GM12878 (cell line): ENCODE results near the gene UTP3. TPM values are rescaled to one million over a fixed set of nuclear protein-coding genes. Genes with fewer than 3 reads are reported as not detected.
A peak's percentile ranks its signal among the peaks of the same experiment; 100 is the strongest.

ENCODE experiments used
- BACH1 ChIP-seq: fragments of 450-650 bp; IDR thresholded peaks from 2 replicates; pipeline ENCODE4 v1.6.1; 2017; ENCODE audit warnings: mild to moderate bottlenecking, borderline replicate concordance
- BHLHE40 ChIP-seq, 2 experiments: fragments of 450-650 bp in 1 of 2; IDR thresholded peaks; 2 replicates each; pipeline ENCODE4 v1.6.1; 2011 to 2017; ENCODE audit warnings: low read depth in 2 of 2, borderline replicate concordance in 1 of 2, improper control_type of control experiment in 1 of 2, low read length in 1 of 2, mild to moderate bottlenecking in 1 of 2
- BMI1 ChIP-seq: fragments of 450-650 bp; IDR thresholded peaks from 2 replicates; pipeline ENCODE4 v1.6.1; 2016; ENCODE audit warnings: mild to moderate bottlenecking, moderate library complexity, borderline replicate concordance
- CUX1 ChIP-seq: IDR thresholded peaks from 2 replicates; pipeline ENCODE4 v1.6.1; 2012; ENCODE audit warnings: improper control_type of control experiment, low read depth, low read length; ENCODE audit not compliant: insufficient replicate concordance
- EED ChIP-seq: sonication (generic); IDR thresholded peaks from 2 replicates; pipeline ENCODE4 v1.6.1; 2016; ENCODE audit warnings: antibody characterized with exemption, low read depth
- ELK1 ChIP-seq: IDR thresholded peaks from 2 replicates; pipeline ENCODE4 v1.6.1; 2012; ENCODE audit warnings: low read depth, low read length, improper control_type of control experiment
- FOXM1 ChIP-seq: IDR thresholded peaks from 2 replicates; pipeline ENCODE4 v1.6.1; 2012; ENCODE audit warnings: low read depth, mild to moderate bottlenecking, inconsistent platforms, low read length, moderate library complexity
- HDGF ChIP-seq: fragments of 450-650 bp; IDR thresholded peaks from 2 replicates; pipeline ENCODE4 v1.6.1; 2016; ENCODE audit warnings: antibody characterized with exemption
- IRF4 ChIP-seq: IDR thresholded peaks from 2 replicates; pipeline ENCODE4 v1.6.1; 2011; ENCODE audit warnings: low read depth, low read length
- MTA3 ChIP-seq: IDR thresholded peaks from 2 replicates; pipeline ENCODE4 v1.6.1; 2012; ENCODE audit warnings: low read length, inconsistent platforms, borderline replicate concordance
- NBN ChIP-seq: fragments of 450-650 bp; IDR thresholded peaks from 2 replicates; pipeline ENCODE4 v1.6.1; 2016
- NR2C2 ChIP-seq: IDR thresholded peaks from 2 replicates; pipeline ENCODE4 v1.6.1; 2011; ENCODE audit warnings: borderline replicate concordance, low read depth; ENCODE audit not compliant: control insufficient read depth, insufficient read length
- RCOR1 ChIP-seq: conservative IDR thresholded peaks from 2 replicates; pipeline ENCODE4 v1.6.1; 2012; ENCODE audit warnings: low read depth, low read length, improper control_type of control experiment
- SMAD1 ChIP-seq: fragments of 450-650 bp; IDR thresholded peaks from 2 replicates; pipeline ENCODE4 v1.6.1; 2018; ENCODE audit warnings: mild to moderate bottlenecking, low read depth; ENCODE audit not compliant: partially characterized antibody
- SMARCA5 ChIP-seq: fragments of 450-650 bp; IDR thresholded peaks from 2 replicates; pipeline ENCODE4 v1.6.1; 2017; ENCODE audit warnings: mild to moderate bottlenecking
- TAF1 ChIP-seq: IDR thresholded peaks from 2 replicates; pipeline ENCODE4 v1.6.1; 2011; ENCODE audit warnings: mild to moderate bottlenecking, low read depth, low read length, borderline replicate concordance
- TCF3 ChIP-seq: IDR thresholded peaks from 2 replicates; pipeline ENCODE4 v1.6.1; 2012; ENCODE audit warnings: low read depth, mild to moderate bottlenecking, low read length, borderline replicate concordance; ENCODE audit not compliant: insufficient read depth
- ZBED1 ChIP-seq: IDR thresholded peaks from 2 replicates; pipeline ENCODE4 v1.6.1; 2016; ENCODE audit warnings: borderline replicate concordance
- ZBTB4 ChIP-seq: fragments of 450-650 bp; formaldehyde crosslinking; IDR thresholded peaks from 2 replicates; pipeline ENCODE4 v1.4.0; 2022; ENCODE audit warnings: mild to moderate bottlenecking, moderate library complexity
- ZNF207 ChIP-seq: fragments of 450-650 bp; IDR thresholded peaks from 2 replicates; pipeline ENCODE4 v1.6.1; 2014; ENCODE audit warnings: antibody characterized with exemption, mild to moderate bottlenecking, borderline replicate concordance
- polyA plus RNA-seq, 11 experiments: library from polyadenylated mRNA; depleted of rRNA in 4 of 11; unstranded in 6 of 11; stranded (reverse) in 5 of 11; fragments of >200 nt; fragmentation: Nextera tagmentation in 4 of 11; fragmentation: Illumina TruSeq in 1 of 11; extraction: Ambion mirVana in 4 of 11; extraction: Trizol in 1 of 11; gene quantifications; 1 replicate in 1 of 11; 2 replicates in 10 of 11; pipeline versions ENCODE4 v1.2.1 to v1.2.3, GENCODE V29; 2011 to 2016; ENCODE audit warnings: inconsistent platforms in 2 of 11, missing spikeins in 2 of 11, low read depth in 1 of 11
- total RNA-seq, 4 experiments: library from RNA; depleted of rRNA in 3 of 4; stranded (reverse); fragments of >200 nt in 3 of 4; fragmentation: Illumina TruSeq in 1 of 4; extraction: Trizol in 1 of 4; gene quantifications; 2 replicates each; pipeline versions ENCODE4 v1.2.1 to v1.2.3, GENCODE V29; 2013 to 2021

UTP3 gene
- total and polyA plus RNA-seq, 10 of the 15 experiments (the other 5 are each of a cell fraction or from before 2014, with no cell fraction given) = 15.8 to 60.7 (median 22.5) TPM

DNA sequence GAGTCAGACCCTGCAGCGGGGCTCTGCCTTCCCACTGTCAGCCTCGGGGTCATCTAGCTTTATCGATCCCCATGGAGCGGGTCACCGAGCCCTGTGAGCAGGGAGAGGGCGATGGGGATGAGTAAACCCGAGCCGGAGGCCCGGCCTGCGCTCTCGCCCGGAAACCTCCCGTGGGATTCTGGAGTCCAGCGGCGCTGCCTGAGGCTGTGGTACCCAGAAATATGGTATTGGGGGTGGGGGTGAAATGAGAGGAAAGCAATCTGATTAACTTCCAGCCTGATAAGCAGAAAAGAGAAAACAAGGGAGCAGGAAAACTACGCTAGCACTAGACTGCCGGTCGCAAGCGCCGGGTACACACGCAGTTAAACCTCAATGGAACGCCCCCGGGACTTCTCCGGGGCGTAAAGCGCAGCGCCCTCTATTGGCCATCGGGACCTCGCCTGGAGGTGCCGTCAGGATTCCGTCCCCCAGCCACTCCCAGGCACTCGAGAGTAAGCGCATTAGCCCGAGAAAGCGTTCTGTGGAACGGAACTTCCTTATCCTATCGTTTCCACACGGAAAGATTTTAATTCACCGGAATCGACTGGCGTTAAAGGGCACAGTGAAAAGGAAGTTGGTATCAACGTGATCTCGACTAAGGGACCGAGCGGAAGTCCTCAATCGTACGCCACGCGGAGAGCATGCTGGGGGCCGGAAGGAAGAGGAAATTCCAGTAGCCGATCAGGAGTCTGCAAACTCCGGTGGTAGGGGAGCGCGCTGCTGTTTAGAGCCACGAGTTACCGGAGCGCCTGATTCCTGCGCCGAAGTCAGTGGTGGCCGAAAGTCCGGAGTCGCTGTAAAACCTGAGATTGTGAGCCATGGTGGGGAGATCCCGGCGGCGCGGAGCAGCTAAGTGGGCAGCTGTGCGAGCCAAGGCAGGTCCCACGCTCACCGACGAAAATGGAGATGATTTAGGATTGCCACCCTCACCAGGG, at the start of gene UTP3 (continued):
- TF ChIP-seq TAF1 = peak; percentile 85
- TF ChIP-seq TCF3 = no peak
- no peak for TF ChIP-seq HDGF
- no peak for TF ChIP-seq BACH1
- TF ChIP-seq ELK1 = peak; percentile 96
- no peak for TF ChIP-seq MTA3
- TF ChIP-seq RCOR1 = 0 out of 2 replicates have a peak, but pooled peaks have one; percentile 62
- TF ChIP-seq BHLHE40 (IDR thresholded peaks at IDR 0.05; ENCODE audit: borderline replicate concordance in 1 of 2, low read depth in 2 of 2, low read length in 1 of 2) = peak; percentile 46 to 56; a peak in 1 of 4 replicates
- TF ChIP-seq IRF4 = peak; percentile 82
- peak; percentile 63; the same call in 1 of the 2 replicates for TF ChIP-seq FOXM1
- TF ChIP-seq EED = peak; percentile 81
- no peak for TF ChIP-seq BMI1
- TF ChIP-seq SMARCA5 = peak; percentile 96
- TF ChIP-seq ZBED1 = 0 out of 2 replicates have a peak, but pooled peaks have one; percentile 9
- TF ChIP-seq SMAD1 = no peak
- TF ChIP-seq NR2C2 = no peak
- TF ChIP-seq NBN = peak; percentile 98
- no peak for TF ChIP-seq ZBTB4 (CRISPR knock-in tag)
- peak; percentile 93 for TF ChIP-seq ZNF207
- TF ChIP-seq CUX1 = peak; percentile 23
